ENCODE results near the gene ADRB2.
"Not testable (repeated sequence)": the region's sequence is repeated elsewhere in the genome, so short reads cannot be mapped to it uniquely, and the experiment has no call there.

The ADRB2 gene

GRCh38 chr5:148875205-148875875, 48.9 kb downstream of the ADRB2 start:
- TF ChIP-seq CTCF (IDR thresholded peaks at IDR 0.05) = no peak
- DNase-seq (ENCODE audit: low spot score) = no peak
- H3K27ac ChIP-seq = no peak overlapping the region
- H3K4me3 ChIP-seq = no peak overlapping the region

- H3K27ac ChIP-seq; H3K4me3 ChIP-seq; DNase-seq (ENCODE audit: low spot score): not testable (repeated sequence)
Observed at GRCh38 chr5:148877436-148877835, 51.0 kb downstream of the ADRB2 start.

Data from coronary artery (tissue), 2 donors.